Trophoblast cell (in vitro differentiated cells and primary cell): ENCODE measurements around the gene WDTC1.
"Not testable (repeated sequence)": the region's sequence is repeated elsewhere in the genome, so short reads cannot be mapped to it uniquely, and the experiment has no call there.

Experiments
- DNase-seq, 2 donors: peaks; one replicate each; pipeline ENCODE4 v3.0.0-alpha.2; 2016
- H2AFZ ChIP-seq: 2 replicates; pipeline ENCODE4 v1.6.1; 2013; ENCODE audit warnings: low read length, moderate library complexity, mild to moderate bottlenecking; ENCODE audit not compliant: insufficient read depth, poor library complexity
- H2AK5ac ChIP-seq: 2 replicates; pipeline ENCODE4 v1.6.1; 2013; ENCODE audit warnings: mild to moderate bottlenecking, low read length
- H2BK120ac ChIP-seq: 2 replicates; pipeline ENCODE4 v1.6.1; 2013; ENCODE audit warnings: low read length, mild to moderate bottlenecking, moderate library complexity; ENCODE audit not compliant: insufficient read depth, poor library complexity
- H2BK12ac ChIP-seq: 2 replicates; pipeline ENCODE4 v1.6.1; 2013; ENCODE audit warnings: mild to moderate bottlenecking, low read length, moderate library complexity
- H2BK5ac ChIP-seq: 2 replicates; pipeline ENCODE4 v1.6.1; 2013; ENCODE audit warnings: low read length, low read depth, moderate library complexity, mild to moderate bottlenecking; ENCODE audit not compliant: poor library complexity
- H3K14ac ChIP-seq: 2 replicates; pipeline ENCODE4 v1.6.1; 2013; ENCODE audit warnings: mild to moderate bottlenecking, low read length
- H3K18ac ChIP-seq: 2 replicates; pipeline ENCODE4 v1.6.1; 2013; ENCODE audit warnings: mild to moderate bottlenecking, low read length
- H3K23ac ChIP-seq: 2 replicates; pipeline ENCODE4 v1.6.1; 2013; ENCODE audit warnings: low read length
- H3K27ac ChIP-seq: 2 replicates; pipeline ENCODE4 v1.5.1; 2013; ENCODE audit warnings: low read depth, mild to moderate bottlenecking, inconsistent platforms, low read length, moderate library complexity
- H3K27me3 ChIP-seq: 2 replicates; pipeline ENCODE4 v1.6.1; 2013; ENCODE audit warnings: inconsistent platforms, mild to moderate bottlenecking, low read length, moderate library complexity; ENCODE audit not compliant: insufficient read depth
- H3K36me3 ChIP-seq, 2 experiments: 1 replicate in 1 of 2; 2 replicates in 1 of 2; pipeline ENCODE4 v1.6.1; 2013; ENCODE audit warnings: low read length in 2 of 2, mild to moderate bottlenecking in 2 of 2, moderate library complexity in 1 of 2; ENCODE audit not compliant: insufficient read depth in 2 of 2, control insufficient read depth in 1 of 2
- H3K4ac ChIP-seq: 2 replicates; pipeline ENCODE4 v1.6.1; 2013; ENCODE audit warnings: low read depth, mild to moderate bottlenecking, low read length, moderate library complexity
- H3K4me1 ChIP-seq, 2 experiments: 1 replicate in 1 of 2; 2 replicates in 1 of 2; pipeline ENCODE4 v1.6.1; 2013; ENCODE audit warnings: low read length in 2 of 2, mild to moderate bottlenecking in 2 of 2, moderate library complexity in 1 of 2; ENCODE audit not compliant: insufficient read depth in 2 of 2, control insufficient read depth in 1 of 2
- H3K4me2 ChIP-seq: 2 replicates; pipeline ENCODE4 v1.6.1; 2013; ENCODE audit warnings: inconsistent platforms, mild to moderate bottlenecking, low read length, moderate library complexity
- H3K4me3 ChIP-seq: 2 replicates; pipeline ENCODE4 v1.5.1; 2013; ENCODE audit warnings: mild to moderate bottlenecking, low read depth, low read length, inconsistent platforms
- H3K79me1 ChIP-seq: one replicate; pipeline ENCODE4 v1.6.1; 2013; ENCODE audit warnings: low read length
- H3K79me2 ChIP-seq: 2 replicates; pipeline ENCODE4 v1.6.1; 2013; ENCODE audit warnings: low read length, mild to moderate bottlenecking; ENCODE audit not compliant: control insufficient read depth, insufficient read depth, poor library complexity
- H3K9ac ChIP-seq: 2 replicates; pipeline ENCODE4 v1.6.1; 2013; ENCODE audit warnings: mild to moderate bottlenecking, low read length
- H3K9me3 ChIP-seq: 2 replicates; pipeline ENCODE4 v1.6.1; 2013; ENCODE audit warnings: low read depth, mild to moderate bottlenecking, control low read depth, inconsistent platforms, low read length; ENCODE audit not compliant: insufficient read depth
- H4K12ac ChIP-seq: 2 replicates; pipeline ENCODE4 v1.6.1; 2013; ENCODE audit warnings: low read depth, mild to moderate bottlenecking, low read length, moderate library complexity
- H4K8ac ChIP-seq: 2 replicates; pipeline ENCODE4 v1.6.1; 2013; ENCODE audit warnings: low read depth, mild to moderate bottlenecking, low read length, moderate library complexity
- H4K91ac ChIP-seq: one replicate; pipeline ENCODE4 v1.6.1; 2013; ENCODE audit warnings: low read depth, mild to moderate bottlenecking, low read length, moderate library complexity
- WGBS: extraction: QIAGEN DNeasy Blood & Tissue Kit; methylation state at CpG from one replicate; pipeline ENCODE4 v1.1.7; 2013; ENCODE audit warnings: missing lambda C conversion rate; ENCODE audit not compliant: insufficient read length, insufficient coverage; ENCODE audit errors: extremely low coverage; 5-methylcytosine and 5-hydroxymethylcytosine counted together

The WDTC1 gene

GRCh38 chr1:27289125-27289524 is 54.7 kb downstream of the WDTC1 start:
- H3K4ac ChIP-seq, H3K9me3 ChIP-seq, H4K8ac ChIP-seq, H2AK5ac ChIP-seq, H3K79me1 ChIP-seq, H3K4me1 ChIP-seq, H4K91ac ChIP-seq, DNase-seq, H2BK12ac ChIP-seq, H2BK120ac ChIP-seq, H3K18ac ChIP-seq, H2AFZ ChIP-seq, H3K9ac ChIP-seq, H3K23ac ChIP-seq, H3K4me3 ChIP-seq, H3K27ac ChIP-seq, H3K4me2 ChIP-seq, H4K12ac ChIP-seq, H3K79me2 ChIP-seq, H2BK5ac ChIP-seq, H3K27me3 ChIP-seq, H3K14ac ChIP-seq: not testable (repeated sequence)
- H3K36me3 ChIP-seq, result peaks cover 5 to 12% of the 10 kb centered on the region in 2 experiments
- no CpG with 5 or more reads among the region's 29 CpGs for WGBS

DNA sequence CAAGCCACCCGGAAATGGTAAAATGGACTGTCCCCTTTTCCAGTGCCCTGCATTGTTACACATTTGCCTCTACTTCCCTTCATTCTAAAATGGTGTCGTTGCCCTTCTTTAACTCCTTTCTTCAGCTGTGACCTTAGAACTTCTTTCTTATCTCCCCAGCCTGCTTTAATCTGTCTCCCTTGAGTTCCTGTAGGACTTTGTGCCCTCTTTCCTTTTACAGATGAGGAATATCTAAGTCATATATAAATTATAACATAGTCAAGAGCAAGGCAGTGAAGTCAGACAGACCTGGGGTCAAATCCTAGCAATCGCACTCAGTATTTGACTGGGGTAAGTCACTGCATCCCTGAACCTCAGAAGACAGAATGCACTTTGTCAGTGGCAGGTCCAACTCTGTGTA is 56.1 kb downstream of the WDTC1 start:
- Histone ChIP-seq H2AK5ac (no peak overlapping the region), H2AFZ (no peak overlapping the region), H2BK120ac (no peak overlapping the region), H2BK12ac (peak overlapping the region; percentile 26), H3K23ac (no peak overlapping the region), H3K27me3 (no peaks in the 10 kb centered on the region), H3K36me3 (peaks cover 7 to 15% of the 10 kb centered on the region in 2 experiments), H3K79me1 (no peaks in the 10 kb centered on the region), H3K4me3 (no peak overlapping the region), H3K4me1 (no peaks in the 10 kb centered on the region), H3K4me2 (no peak overlapping the region), H3K4ac (no peak overlapping the region), H3K9ac (no peak overlapping the region), H4K8ac (no peak overlapping the region), H3K14ac (no peak overlapping the region), H2BK5ac (no peak overlapping the region), H3K27ac (no peak overlapping the region), H3K9me3 (no peaks in the 10 kb centered on the region), H3K18ac (no peak overlapping the region), H4K91ac (no peak overlapping the region), H3K79me2 (no peaks in the 10 kb centered on the region), H4K12ac (no peak overlapping the region)
- DNase-seq, result no peak
- no CpG with 5 or more reads among the region's 3 CpGs for WGBS

DNA sequence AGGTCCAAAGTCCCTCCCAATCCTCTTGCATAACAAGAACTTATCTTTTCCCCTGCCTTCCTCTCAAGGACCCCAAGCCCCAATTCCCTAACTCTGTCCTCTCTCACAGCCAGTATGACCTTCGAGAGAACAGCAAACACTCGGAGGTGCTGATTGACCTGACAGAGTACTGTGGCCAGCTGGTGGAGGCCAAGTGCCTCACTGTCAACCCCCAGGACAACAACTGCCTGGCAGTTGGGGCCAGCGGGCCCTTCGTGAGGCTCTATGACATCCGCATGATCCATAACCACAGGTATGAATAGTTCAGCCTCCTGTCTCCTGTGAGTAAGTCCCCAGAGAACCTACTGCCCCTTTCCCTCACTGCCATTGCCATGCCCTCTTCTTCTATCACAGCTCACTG is 57.7 kb downstream of the WDTC1 start:
- Histone ChIP-seq H3K9me3 (no peaks in the 10 kb centered on the region), H3K4me3 (no peak overlapping the region), H3K36me3 (peaks cover 10 to 18% of the 10 kb centered on the region in 2 experiments), H3K27ac (no peak overlapping the region), H3K23ac (no peak overlapping the region), H3K4me1 (no peaks in the 10 kb centered on the region), H2BK120ac (no peak overlapping the region), H2BK5ac (no peak overlapping the region), H4K12ac (no peak overlapping the region), H3K14ac (no peak overlapping the region), H4K91ac (no peak overlapping the region), H3K79me1 (no peaks in the 10 kb centered on the region), H2AK5ac (no peak overlapping the region), H3K18ac (no peak overlapping the region), H3K27me3 (no peaks in the 10 kb centered on the region), H3K9ac (no peak overlapping the region), H4K8ac (no peak overlapping the region), H3K4me2 (no peak overlapping the region), H3K4ac (no peak overlapping the region), H2BK12ac (no peak overlapping the region), H2AFZ (no peak overlapping the region), H3K79me2 (no peaks in the 10 kb centered on the region)
- no peak for DNase-seq
- WGBS, result no CpG with 5 or more reads among the region's 5 CpGs

GRCh38 chr1:27293915-27294314 is 59.5 kb downstream of the WDTC1 start:
- peaks cover 10 to 20% of the 10 kb centered on the region in 2 experiments for H3K36me3 ChIP-seq
- no peak overlapping the region for H3K4ac ChIP-seq
- H2AK5ac ChIP-seq, result no peak overlapping the region
- no peak overlapping the region for H3K9ac ChIP-seq
- no peaks in the 10 kb centered on the region for H3K9me3 ChIP-seq
- H3K14ac ChIP-seq, result no peak overlapping the region
- H3K18ac ChIP-seq, result no peak overlapping the region
- H3K27me3 ChIP-seq, result no peaks in the 10 kb centered on the region
- no peak overlapping the region for H3K4me3 ChIP-seq
- H4K8ac ChIP-seq, result no peak overlapping the region
- H2BK12ac ChIP-seq, result no peak overlapping the region
- H3K4me2 ChIP-seq, result no peak overlapping the region
- H2BK120ac ChIP-seq, result no peak overlapping the region
- no peak for DNase-seq
- H4K12ac ChIP-seq, result no peak overlapping the region
- H3K4me1 ChIP-seq, result peaks cover 4 to 5% of the 10 kb centered on the region in 2 experiments
- H3K79me2 ChIP-seq, result no peaks in the 10 kb centered on the region
- H3K23ac ChIP-seq, result no peak overlapping the region
- H2AFZ ChIP-seq, result no peak overlapping the region
- H3K79me1 ChIP-seq, result peaks cover 4% of the 10 kb centered on the region
- H2BK5ac ChIP-seq, result no peak overlapping the region
- WGBS, result no CpG with 5 or more reads among the region's 8 CpGs
- H4K91ac ChIP-seq, result no peak overlapping the region
- no peak overlapping the region for H3K27ac ChIP-seq
